Measurements from ENCODE around the gene FAH. TPM values are rescaled to one million over a fixed set of nuclear protein-coding genes. Genes with fewer than 3 reads are reported as not detected.

FAH gene
- total and polyA plus RNA-seq, 7 donors: 9.1 to 60.2 (median 20.7) TPM

DNA sequence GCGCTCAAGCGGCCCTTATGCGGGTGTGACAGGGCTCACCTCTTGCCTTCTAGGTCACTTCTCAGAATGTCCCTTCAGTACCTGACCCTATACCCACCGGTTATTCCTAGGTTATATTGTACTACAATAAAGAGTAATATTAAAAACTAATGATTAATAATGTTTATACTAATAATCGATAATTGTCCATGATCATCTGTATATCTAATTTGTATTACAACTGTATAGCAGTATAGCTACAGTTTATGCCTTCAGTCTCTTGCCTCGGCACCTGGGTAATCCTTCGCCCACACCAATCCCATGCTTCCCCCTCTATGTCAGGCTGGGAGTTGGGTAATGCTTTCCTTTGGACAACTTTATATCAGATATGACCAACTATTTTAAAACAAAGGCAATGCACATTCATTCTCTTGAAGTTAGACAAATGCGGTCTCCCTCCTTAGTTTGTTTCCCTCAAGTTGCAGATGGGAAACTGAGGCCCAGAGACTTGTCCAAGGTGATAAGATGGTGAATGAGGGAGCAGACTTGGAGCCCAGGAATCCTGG, 3.4 kb downstream of the FAH start:
- H3K4me3 ChIP-seq: no peak overlapping the region
- DNase-seq (no peak), ATAC-seq (no peak)
- no peaks in the 10 kb centered on the region for H3K27me3 ChIP-seq (ENCODE audit: insufficient read depth in 3 of 3, low read length in 2 of 3)
- H3K27ac ChIP-seq: no peak overlapping the region
- H3K9me3 ChIP-seq: no peaks in the 10 kb centered on the region
- 95 to 97% (median 96%) methylated on average over 8 of the region's 8 CpGs for WGBS, 3 donors
- peaks cover 30% of the 10 kb centered on the region for H3K4me1 ChIP-seq
- TF ChIP-seq, protein P1, sequence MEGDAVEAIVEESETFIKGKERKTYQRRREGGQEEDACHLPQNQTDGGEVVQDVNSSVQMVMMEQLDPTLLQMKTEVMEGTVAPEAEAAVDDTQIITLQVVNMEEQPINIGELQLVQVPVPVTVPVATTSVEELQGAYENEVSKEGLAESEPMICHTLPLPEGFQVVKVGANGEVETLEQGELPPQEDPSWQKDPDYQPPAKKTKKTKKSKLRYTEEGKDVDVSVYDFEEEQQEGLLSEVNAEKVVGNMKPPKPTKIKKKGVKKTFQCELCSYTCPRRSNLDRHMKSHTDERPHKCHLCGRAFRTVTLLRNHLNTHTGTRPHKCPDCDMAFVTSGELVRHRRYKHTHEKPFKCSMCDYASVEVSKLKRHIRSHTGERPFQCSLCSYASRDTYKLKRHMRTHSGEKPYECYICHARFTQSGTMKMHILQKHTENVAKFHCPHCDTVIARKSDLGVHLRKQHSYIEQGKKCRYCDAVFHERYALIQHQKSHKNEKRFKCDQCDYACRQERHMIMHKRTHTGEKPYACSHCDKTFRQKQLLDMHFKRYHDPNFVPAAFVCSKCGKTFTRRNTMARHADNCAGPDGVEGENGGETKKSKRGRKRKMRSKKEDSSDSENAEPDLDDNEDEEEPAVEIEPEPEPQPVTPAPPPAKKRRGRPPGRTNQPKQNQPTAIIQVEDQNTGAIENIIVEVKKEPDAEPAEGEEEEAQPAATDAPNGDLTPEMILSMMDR (IDR thresholded peaks at IDR 0.05): no peak
- peaks cover 0 to 36% of the 10 kb centered on the region in 2 donors for H3K36me3 ChIP-seq (ENCODE audit: insufficient read depth in 1 of 2, low read depth in 1 of 2)
- intact Hi-C loops (cut with DNase I): loop anchor here in 1 of 2 donors (10.0 kb wide), 1 partner anchor 101 kb away; the partner anchor contains the start of gene ZFAND6

DNA sequence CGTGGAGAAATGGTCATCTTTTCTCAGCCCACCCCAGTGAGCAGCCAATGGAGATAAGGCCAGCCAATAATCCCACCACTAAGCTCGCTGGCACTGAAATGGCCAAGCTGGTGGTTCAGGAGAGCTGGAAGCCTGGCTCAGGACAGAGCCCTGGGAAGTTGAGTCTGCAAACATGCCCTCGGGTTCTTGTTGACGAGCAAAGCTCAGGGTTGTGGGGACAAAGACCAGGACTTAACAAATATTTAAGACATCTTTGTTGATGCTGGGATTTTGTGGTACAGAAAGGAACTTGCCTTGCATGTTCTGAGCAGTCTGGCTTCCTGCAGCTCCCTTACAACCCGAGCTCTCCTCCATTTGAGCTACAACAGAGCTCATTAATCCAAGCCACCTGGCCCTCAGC, 4.4 kb downstream of the FAH start:
- H3K27ac ChIP-seq: no peak overlapping the region
- no peaks in the 10 kb centered on the region for H3K27me3 ChIP-seq (ENCODE audit: insufficient read depth in 3 of 3, low read length in 2 of 3)
- peaks cover 23% of the 10 kb centered on the region for H3K4me1 ChIP-seq
- intact Hi-C loops (cut with DNase I): loop anchor here in 1 of 2 donors (10.0 kb wide), 1 partner anchor 102 kb away; the partner anchor contains the start of gene ZFAND6
- DNase-seq: no peak
- 74 to 93% (median 90%) methylated on average over 5 of the region's 5 CpGs for WGBS, 3 donors
- no peak for ATAC-seq
- peaks cover 0 to 46% of the 10 kb centered on the region in 2 donors for H3K36me3 ChIP-seq (ENCODE audit: insufficient read depth in 1 of 2, low read depth in 1 of 2)
- TF ChIP-seq, protein P1 (IDR thresholded peaks at IDR 0.05): no peak
- no peaks in the 10 kb centered on the region for H3K9me3 ChIP-seq
- H3K4me3 ChIP-seq: no peak overlapping the region

DNA sequence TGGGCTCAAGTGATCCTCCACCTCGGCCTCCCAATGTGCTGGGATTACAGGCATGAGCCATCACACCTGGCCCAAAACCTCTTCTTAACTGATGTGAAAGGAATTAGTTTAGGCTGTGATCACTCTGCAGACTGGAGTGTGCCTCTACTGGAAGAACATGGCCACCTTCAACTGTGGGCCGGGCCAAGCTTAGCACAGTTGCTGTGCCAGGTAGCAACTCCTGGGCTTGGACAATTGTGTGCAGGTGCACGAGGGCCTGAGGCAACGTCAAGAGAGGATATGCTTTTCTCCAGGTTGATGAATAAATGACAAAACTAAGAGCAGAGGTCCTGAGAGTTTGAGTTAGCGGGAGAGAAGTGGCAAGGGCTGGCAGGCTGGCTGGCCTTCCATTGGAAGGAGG, 6.5 kb downstream of the FAH start:
- intact Hi-C loops (cut with DNase I): loop anchor here in 1 of 2 donors (10.0 kb wide), 1 partner anchor 104 kb away; the partner anchor contains the start of gene ZFAND6

DNA sequence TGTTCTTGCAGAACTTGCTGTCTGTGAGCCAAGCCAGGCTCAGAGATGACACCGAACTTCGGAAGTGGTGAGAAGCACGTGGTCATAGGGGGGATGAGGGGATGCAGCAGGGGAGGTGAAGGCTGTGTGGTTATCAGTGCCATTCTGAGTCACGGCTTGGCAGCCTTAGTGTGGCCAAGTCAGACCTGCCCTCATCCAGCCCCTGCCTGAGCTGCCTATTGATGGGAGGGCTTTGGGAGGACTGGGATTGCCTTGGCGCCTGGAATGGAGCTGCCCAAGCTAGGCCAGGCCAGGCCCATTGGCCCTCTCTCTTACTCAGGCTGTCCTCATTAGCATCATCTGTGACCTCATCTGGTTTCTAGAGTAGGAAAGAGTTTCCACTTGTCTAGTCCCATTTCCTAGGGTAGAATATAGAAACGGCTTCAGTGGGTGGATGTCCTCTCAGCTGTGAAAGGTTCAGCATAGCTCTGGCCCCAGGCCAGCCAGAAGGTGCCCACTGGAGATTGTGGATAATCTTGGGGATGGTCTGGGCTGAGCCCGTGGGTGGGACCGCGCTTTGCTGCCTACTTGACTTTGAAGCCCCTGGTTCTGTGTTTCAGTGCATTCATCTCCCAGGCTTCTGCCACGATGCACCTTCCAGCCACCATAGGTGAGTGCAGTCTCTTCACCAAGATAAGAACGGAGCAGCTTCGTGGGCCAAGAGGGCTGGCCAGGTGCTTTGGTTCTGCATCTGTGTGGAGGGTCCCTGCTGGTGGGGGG, 7.2 kb downstream of the FAH start:
- intact Hi-C loops (cut with DNase I): loop anchor here in 1 of 2 donors (10.0 kb wide), 1 partner anchor 105 kb away; the partner anchor contains the start of gene ZFAND6
- H3K27me3 ChIP-seq (ENCODE audit: insufficient read depth in 3 of 3, low read length in 2 of 3): no peaks in the 10 kb centered on the region
- H3K9me3 ChIP-seq: no peaks in the 10 kb centered on the region
- no peak overlapping the region for H3K4me3 ChIP-seq
- peaks cover 0 to 74% of the 10 kb centered on the region in 2 donors for H3K36me3 ChIP-seq (ENCODE audit: insufficient read depth in 1 of 2, low read depth in 1 of 2)
- TF ChIP-seq, protein P1 (IDR thresholded peaks at IDR 0.05): no peak
- peak in 1 of 4 donors; percentile 18 for ATAC-seq
- no peak for DNase-seq
- 92 to 95% (median 95%) methylated on average over 12 of the region's 12 CpGs for WGBS, 3 donors
- H3K27ac ChIP-seq: no peak overlapping the region
- peaks cover 8% of the 10 kb centered on the region for H3K4me1 ChIP-seq

More for the DNA sequence above, 6.5 kb downstream of the FAH start:
- H3K27ac ChIP-seq: no peak overlapping the region
- H3K27me3 ChIP-seq (ENCODE audit: insufficient read depth in 3 of 3, low read length in 2 of 3): no peaks in the 10 kb centered on the region
- DNase-seq: no peak
- H3K36me3 ChIP-seq (ENCODE audit: insufficient read depth in 1 of 2, low read depth in 1 of 2): peaks cover 0 to 67% of the 10 kb centered on the region in 2 donors
- peaks cover 14% of the 10 kb centered on the region for H3K4me1 ChIP-seq
- H3K4me3 ChIP-seq: no peak overlapping the region
- WGBS, 3 donors: 91 to 96% (median 92%) methylated on average over 5 of the region's 5 CpGs
- TF ChIP-seq, protein P1 (IDR thresholded peaks at IDR 0.05): no peak
- no peaks in the 10 kb centered on the region for H3K9me3 ChIP-seq
- no peak for ATAC-seq
